DMS114 treated with DMSO at 0.1 percent for 48 hours (cell line): Measurements from ENCODE around the gene FCSK.
A peak's percentile ranks its signal among the peaks of the same experiment; 100 is the strongest.

Experiments
- DNase-seq: peaks from one replicate; lab custom pipeline; 2025; ENCODE audit not compliant: unreplicated experiment; lab: John Stamatoyannopoulos, UW

The FCSK gene

DNA sequence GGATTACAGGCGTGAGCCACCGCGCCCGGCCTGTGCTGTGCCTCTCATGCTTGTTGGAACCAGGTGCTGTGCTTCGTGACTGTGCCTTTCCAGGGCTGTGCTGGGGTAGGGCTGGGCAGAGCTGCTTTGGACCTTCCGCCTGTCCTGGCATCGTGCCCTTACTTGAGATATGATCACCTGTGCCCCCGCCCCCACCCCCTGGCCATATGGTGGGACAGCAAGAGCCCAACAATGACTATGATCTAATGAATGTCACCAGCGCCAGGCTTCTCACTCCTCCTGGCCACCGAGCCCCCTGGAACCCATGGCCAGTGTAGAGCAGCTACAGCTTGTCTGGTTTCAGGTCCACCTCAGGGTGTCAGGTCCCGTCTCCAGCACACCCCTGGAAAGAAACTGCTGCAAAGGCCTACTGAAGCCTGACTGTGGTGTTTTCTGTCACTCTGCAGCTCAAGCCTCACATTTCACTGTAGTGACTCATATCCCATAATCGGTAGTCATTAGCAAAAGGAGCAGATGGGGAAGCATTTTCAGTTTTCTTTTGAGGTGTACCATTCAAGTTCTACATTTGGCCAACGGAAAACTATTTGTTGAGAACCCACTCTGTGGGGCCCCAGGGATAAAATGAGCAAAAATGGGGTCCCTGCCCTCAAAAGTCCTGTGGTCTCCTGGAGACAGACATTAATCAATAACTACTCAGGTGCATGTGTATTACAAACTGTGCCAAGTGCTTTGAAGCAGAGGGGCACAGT lies 22.1 kb downstream of the FCSK start:
- no peak for DNase-seq

DNA sequence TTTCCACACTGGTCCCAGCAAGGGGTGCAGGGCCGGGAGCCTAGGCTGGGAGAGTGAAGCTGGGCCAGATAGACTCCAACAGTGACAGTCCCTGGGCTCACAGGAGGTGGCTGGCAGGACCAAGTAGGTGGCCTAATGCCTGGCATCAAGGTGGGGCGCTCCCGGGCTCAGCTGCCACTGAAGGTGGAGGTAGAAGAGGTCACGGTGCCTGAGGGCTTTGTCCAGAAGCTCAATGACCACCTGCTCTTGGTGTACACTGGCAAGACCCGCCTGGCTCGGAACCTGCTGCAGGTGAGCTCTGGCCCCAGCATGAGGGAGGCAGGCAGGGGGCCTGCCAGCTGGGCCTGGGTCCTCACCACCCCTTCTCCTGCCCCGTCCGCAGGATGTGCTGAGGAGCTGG lies 23.8 kb downstream of the FCSK start:
- DNase-seq: no peak

DNA sequence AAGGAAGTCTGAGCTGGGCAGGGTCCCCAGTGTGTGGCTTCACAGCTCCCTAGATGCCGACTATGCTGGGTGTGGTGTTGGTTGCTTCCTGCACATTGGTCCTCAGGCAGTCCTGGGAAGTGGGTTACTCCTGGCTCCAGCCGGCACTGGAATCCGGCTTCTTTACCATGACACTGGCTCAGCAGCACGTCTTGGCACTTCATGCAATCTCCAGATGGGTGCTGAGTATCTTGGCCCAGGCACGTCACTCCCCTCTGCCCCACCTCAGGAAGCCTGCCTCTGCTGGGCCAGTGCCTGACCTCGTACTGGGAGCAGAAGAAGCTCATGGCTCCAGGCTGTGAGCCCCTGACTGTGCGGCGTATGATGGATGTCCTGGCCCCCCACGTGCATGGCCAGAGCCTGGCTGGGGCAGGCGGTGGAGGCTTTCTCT lies 24.5 kb downstream of the FCSK start:
- DNase-seq: no peak

DNA sequence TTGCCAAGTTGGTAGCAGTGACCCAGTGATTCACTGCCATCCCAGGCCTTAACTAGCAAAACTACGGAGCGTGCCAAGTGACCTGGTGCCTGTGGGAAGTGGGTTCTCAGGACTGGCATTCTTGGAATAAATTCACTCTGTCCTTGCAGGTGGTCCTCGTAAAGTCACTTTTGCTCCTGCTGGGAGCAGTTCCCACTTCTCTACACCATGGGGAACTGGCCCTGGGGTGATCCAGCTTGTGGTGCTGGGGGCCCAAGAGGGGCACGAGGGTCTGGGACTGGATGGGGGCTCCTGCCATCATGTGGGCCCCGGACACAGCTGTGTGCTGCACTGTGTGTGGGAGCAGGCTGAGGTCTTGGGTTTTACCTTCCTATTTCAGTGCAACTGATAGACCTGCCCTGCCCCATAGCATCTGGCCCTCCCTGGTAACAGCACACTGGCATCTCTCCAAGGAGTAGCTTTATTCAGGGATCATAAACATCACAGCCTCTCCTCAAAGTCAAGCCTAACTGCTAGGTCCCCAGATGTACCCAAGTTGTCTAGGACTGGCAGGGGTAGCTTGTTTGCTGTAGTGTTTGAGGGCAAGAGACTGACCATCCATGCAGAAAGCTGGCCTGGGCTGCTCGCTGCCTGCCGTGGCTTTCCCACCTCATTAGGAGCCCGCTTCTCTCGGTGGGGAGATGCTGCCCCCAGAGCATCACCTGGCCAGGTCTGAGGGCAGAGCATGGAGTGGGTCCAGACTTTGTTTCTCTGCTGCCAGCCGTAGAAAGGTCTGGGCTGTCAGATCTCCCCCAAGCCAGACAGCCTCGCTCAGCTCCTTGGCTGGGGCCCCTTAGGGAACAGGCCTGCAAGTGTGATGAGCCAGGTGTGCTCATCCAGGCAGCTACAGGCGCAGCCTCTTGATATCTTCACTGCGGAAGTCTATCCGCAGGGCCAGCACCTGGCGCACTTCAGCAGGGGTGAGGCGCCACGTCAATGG lies 26.0 kb downstream of the FCSK start:
- no peak for DNase-seq

DNA sequence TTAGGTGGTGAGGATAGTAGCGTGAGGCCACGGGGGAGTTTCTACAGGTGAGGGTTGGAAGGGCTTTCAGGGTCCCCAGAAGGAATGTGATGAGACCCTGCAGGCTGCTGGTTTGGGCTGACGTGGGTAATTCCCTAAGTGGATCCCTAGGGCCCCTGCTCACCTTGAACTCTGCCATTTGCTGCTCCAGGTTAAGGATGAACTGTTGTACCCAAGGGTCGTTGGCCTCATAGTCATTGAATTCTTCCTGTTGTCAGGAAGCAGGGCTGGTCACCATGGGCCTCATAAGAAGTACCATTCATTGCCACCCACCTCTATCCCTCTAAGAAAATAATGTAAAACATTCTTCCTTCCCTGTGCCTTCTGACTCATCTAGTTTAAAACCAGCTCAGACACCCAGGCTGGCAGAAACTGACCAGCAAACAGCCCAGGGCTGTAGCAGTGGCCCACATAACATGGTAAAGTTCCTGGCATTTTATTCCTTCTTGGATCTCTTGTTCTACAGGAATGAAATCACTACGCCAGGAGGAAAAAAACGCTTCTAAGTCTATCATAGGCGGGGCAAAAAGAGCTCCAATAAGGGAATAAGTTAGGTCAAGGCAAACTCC lies 27.6 kb downstream of the FCSK start:
- DNase-seq: no peak

DNA sequence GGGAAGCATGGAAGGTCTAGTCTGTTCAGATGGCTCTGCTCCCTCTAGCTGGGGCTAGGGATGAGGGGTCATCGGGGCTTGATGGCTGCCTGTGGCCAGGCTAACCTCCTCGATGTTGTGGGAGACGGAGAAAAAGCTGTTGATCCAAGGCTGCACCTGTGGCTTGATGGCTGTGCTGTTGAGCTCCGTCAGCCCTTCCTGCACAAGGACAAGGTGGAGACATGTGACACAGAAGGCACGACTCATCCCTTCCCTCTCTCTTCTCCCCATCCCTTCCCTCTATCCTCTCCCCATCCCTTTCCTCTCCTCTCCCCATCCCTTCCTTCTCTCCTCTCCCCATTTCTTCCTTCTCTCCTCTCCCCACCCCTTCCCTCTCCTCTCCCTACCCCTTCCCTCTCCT lies 28.2 kb downstream of the FCSK start:
- no peak for DNase-seq

DNA sequence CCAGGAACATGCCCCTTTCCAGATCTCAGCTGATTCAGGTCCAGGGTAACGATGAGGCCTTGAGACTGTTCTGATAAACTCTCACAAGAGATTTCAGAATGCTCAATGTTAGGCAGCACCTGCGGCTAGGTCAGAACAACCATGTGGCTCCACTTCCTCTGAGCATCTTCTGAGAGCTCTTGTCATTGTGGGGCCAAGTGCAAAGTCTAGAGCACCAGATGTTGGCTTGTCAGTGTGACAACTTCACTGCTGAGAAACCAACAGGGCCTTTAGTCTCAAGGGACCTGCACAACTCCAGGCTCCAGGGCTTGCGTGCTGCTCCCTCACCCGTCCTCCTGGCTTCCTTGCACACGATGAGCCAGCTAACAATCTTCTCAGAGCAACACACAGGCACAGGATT lies 29.0 kb downstream of the FCSK start:
- no peak for DNase-seq

DNA sequence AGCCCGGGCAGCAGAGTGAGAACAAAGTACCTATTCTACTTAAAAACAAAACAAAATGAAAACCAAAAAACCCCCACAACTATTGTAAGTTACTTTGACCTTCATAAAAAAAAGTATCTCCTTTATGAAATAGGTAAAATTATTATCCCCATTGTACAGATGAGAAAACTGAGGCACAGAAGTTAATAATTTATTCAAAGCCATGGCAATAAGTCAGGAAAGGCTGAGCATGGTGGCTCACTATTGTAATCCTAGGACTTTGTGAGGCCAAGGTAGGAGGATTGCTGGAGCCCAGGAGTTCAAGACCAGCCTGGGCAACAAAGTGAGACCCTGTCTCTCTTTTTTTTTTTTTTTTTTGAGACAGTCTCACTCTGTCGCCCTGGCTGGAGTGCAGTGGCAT lies 30.5 kb downstream of the FCSK start:
- DNase-seq: no peak

DNA sequence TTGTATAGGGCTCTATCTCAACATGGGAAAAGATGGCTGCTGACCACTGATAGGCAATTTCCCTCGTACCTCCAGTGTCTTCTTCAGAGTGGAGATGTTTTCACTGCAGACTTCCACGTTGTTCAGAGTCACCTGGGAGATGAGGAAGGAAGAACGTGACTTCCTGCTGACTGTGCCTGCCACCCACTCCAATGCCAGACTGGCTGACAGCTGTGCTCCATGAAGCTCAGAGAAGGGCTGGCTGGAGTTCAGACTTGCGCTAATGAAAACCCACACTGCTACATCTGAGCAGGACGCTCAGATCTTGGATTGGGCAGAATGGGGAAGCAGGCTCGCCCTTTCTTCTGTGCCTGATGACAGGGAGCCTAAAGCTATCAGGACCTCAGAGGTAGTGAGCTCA lies 35.9 kb downstream of the FCSK start:
- DNase-seq: no peak

DNA sequence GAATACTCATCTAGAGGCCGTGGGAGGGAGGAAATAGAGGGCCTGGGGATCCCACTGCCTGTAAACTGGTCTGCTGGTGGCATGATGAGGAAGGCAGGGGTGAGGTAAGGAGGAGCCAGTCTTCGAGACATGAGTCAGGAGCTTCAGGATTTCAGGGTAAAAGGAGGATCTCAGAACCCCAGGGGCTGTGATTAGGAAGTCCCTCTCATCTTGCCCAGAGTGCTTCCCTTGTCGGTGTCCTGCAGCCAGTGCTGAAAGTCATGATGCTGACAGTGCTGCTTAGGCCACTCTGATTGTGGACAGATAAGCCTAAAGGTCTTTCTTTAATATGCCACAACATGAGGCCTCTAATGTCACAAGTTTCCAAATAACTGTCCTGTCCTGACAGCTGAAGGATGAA lies 39.4 kb downstream of the FCSK start:
- DNase-seq: no peak

DNA sequence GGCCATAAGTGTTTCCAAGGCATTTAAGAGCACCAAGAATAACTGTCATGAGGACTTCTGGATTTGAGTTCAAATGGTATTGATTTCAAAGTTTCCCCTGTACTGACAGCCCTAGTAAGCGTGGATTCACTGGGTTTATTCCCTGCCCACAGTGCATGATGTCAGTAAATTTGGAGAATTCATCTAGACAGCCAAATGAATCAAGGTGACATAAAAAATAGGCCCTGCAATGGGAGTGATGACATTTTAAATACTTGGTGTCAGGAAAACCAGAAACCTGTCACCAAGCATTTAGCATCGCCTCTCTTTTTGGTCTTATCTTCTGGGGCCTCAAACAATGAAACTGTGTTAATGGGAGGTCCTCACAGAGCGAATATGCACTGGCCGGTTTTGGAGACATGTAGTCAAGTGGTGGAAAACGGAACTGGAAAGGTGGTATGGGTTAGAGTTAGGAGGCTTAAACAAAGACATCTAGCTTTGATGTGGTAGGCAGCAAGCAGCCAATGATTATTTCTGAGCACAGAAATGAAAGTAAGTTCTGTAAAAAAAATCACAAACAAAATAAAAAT lies 39.9 kb downstream of the FCSK start:
- no peak for DNase-seq

DNA sequence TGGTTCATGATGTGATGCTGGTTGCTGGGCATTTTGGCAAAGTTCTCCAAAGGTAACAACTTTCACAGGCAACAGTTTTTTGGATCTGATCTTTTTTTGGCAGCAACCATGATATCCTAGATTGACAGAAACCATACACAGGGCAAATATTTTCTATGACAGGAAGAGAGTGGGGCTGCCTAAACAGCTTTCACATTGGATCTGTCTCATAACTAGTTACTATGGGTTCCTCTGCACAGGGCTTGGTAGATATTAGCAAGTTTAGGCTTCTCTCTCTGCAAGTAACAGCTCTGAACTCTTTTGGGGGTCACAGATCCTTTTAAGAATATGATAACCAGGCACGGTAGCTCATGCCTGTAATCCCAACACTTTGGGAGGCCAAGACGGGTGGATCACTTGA lies 40.4 kb downstream of the FCSK start:
- no peak for DNase-seq

DNA sequence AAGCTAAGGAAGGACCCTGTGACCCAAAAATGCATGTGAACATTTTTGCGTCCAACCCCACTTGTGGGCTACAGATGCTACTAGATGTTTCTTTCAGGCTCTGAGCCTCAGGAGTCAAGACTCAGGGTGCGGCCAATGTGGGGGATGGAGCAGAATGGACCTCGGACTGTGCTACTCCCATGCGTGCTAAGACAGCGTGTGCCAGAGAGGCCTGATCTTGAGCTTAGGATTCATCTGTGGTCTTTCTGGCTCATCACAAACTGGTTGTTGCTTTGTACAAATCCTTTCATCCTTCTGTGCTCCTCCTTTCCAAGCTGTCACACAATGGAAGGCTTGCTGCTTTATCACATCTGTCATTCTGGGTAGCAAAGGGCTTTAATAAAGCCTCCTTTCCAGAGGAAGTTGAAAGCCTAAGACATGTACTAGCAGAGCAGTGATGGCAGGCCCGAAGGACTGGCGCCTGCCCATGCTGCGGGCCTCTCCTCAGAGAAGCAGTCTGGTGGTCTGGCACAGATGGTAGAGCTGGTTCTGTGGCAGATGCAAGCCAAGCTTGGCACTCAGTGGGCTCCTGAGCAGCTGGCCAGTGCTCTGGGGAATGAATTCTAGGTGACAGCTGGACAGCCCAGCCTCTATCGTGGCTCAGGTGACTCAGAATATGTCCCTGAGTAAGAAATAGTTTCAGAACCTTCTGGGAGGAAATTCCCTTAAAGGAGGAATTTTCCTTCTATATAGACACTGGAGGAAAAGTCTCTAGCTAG lies 41.2 kb downstream of the FCSK start:
- DNase-seq: no peak

DNA sequence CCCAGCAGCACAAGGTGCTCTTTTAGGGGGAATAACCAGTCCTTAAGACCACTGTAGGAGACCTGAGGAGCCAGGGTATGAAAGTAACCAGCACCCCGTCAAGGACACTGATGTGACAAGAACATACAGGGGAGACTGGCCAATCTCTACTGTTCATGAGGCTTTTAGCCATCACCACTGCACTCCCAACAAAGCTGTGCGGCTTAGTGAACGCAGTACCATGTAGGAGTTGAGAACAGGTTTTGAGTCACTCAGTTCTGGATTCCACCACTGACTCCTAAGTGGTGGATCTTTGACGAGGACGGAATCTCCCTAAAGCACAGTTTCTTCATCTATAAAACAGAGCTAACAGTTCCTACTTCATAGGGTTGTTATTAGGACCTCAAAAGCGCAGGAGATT lies 42.1 kb downstream of the FCSK start:
- DNase-seq: no peak

DNA sequence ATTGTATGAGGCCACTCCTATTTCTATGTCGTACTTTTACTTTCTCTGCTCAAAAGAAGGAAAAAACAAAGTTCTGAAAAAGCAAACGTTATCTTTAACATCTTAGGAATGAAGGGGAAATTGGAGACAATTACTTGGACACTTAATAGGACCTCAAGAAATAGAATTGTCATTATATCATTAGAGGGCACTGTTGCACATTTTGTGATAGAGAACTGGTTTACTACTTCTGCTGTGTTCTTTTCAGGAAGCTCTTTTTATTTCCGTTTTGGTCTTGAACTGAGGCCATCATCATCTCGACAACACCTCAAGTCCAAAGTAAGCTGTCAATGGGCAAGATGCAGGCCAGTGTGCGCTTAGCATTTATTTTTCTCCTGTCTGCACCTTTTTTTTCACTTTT lies 54.4 kb downstream of the FCSK start:
- peak; percentile 22 for DNase-seq

DNA sequence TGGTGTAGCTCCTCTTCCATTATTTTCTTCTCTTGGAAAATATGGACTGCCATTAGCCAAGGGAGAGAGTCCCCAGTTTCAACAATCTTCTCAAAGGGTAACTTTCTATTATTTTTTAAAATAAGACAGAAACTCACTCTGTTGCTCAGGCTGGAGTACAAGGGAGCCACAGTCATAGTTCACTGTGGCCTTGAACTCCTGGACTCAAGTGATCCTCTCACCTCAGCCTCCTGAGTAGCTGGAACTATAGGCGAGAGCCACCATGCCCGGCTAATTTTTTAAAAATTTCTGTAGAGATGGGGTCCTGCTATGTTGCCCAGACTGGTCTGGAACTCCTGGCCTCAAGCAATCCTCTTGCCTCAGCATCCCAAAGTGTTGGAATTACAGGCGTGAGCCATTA lies 55.8 kb downstream of the FCSK start:
- no peak for DNase-seq

DNA sequence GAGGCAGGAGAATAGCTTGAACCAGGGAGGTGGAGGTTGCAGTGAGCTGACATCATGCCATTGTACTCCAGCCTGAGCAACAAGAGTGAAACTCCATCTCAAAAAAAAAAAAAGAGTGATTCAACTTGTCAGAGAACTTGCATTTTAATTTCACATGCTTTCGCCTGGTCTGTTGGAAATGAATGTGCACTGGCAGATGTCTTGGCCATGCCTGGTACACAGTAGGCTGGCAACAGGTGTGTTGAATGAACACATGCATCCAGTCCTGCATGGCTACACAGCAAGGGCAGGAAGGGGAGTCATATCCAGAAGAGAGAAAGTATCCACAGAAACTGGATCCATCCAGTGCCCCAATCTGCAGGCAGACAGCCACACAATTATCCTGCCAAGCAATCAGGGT lies 57.4 kb downstream of the FCSK start:
- DNase-seq: no peak

DNA sequence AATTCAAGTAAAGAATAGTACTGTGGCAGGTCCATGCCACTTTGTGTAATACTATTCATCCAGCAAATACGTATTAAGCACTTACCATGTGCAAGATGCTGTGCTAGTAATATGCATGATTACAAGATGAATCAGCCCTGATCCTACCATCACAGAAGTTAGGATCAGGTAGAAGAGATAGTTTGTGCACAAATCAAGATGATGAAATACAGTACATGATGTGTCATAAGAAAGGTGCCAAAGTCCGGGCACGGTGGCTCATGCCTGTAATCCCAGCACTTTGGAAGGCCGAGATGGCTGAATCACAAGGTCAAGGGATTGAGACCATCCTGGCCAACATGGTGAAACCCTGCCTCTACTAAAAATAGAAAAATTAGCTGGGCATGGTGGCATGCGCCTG lies 58.1 kb downstream of the FCSK start:
- DNase-seq: no peak

DNA sequence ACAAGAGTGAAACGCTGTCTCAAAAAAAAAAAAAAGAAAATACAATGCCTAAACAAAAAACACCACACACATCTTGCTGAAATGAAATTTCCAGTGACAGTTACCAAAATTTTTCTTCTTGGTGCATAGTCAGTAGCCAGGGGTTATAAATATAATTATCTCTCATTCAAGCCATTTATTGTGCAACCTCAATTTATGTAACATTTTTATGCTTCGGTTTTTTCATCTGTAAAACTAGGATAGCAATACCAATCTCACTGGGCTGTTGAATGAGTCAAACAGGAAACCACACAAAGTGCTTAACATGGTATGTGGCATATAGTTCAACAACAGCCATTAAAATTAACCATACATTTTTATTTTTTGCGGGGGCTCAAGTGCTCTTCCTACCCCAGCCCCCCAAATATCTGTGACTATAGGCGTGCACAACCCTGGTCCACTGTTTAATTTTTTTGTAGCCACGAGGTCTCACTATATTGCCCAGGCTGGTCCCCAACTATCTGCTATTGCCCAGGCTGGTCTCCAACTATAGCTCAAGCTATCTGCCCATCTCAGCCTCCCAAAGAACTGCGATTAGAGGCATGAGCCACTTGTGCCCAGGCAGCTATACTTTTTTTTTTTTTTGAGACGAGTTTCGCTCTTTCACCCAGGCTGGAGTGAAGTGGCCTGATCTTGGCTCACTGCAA lies 66.4 kb downstream of the FCSK start:
- DNase-seq: no peak
